NCI-H187 treated with DMSO at 0.1 percent for 48 hours (cell line): ENCODE results near the gene MRGPRE.

Experiments
- DNase-seq: peaks from one replicate; lab custom pipeline; 2025; lab: John Stamatoyannopoulos, UW

MRGPRE gene

GRCh38 chr11:3213659-3214419 is 18.4 kb downstream of the MRGPRE start:
- no peak for DNase-seq

- DNase-seq, result no peak
Observed at GRCh38 chr11:3208272-3208671, 23.9 kb downstream of the MRGPRE start.

- DNase-seq, result no peak
Observed at GRCh38 chr11:3207526-3208189, 24.6 kb downstream of the MRGPRE start.

- DNase-seq, result no peak
Observed at GRCh38 chr11:3206922-3207204, 25.4 kb downstream of the MRGPRE start.

GRCh38 chr11:3206156-3206921 is 25.9 kb downstream of the MRGPRE start:
- no peak for DNase-seq

GRCh38 chr11:3205261-3206155 is 26.7 kb downstream of the MRGPRE start:
- DNase-seq, result no peak

- DNase-seq, result no peak
Observed at GRCh38 chr11:3204141-3205015, 27.8 kb downstream of the MRGPRE start.

GRCh38 chr11:3203221-3204043 is 28.8 kb downstream of the MRGPRE start:
- no peak for DNase-seq

GRCh38 chr11:3202759-3203158 is 29.5 kb downstream of the MRGPRE start:
- DNase-seq, result no peak

GRCh38 chr11:3202305-3202704 is 29.9 kb downstream of the MRGPRE start:
- DNase-seq, result no peak

GRCh38 chr11:3201677-3202181 is 30.5 kb downstream of the MRGPRE start:
- no peak for DNase-seq

GRCh38 chr11:3201112-3201581 is 31.1 kb downstream of the MRGPRE start:
- no peak for DNase-seq

- DNase-seq, result no peak
Observed at GRCh38 chr11:3200388-3201111, 31.7 kb downstream of the MRGPRE start.

- no peak for DNase-seq
Observed at GRCh38 chr11:3199537-3200295, 32.5 kb downstream of the MRGPRE start.

GRCh38 chr11:3198815-3199214 is 33.4 kb downstream of the MRGPRE start:
- DNase-seq, result no peak

GRCh38 chr11:3197878-3198528 is 34.2 kb downstream of the MRGPRE start:
- DNase-seq, result no peak

GRCh38 chr11:3197044-3197695 is 35.0 kb downstream of the MRGPRE start:
- no peak for DNase-seq
